WTC11 (cell line): ENCODE results near the gene GBA2. TPM values are rescaled to one million over a fixed set of nuclear protein-coding genes. Genes with fewer than 3 reads are reported as not detected.

Experiments used
- AR ChIP-seq: fragments of 250-450 bp; sonication (Bioruptor Pico); IDR thresholded peaks from 2 replicates; pipeline ENCODE4 v1.9.0; 2021; ENCODE audit warnings: mild to moderate bottlenecking
- CREB1 ChIP-seq: sonication (generic); formaldehyde crosslinking; IDR thresholded peaks from 2 replicates; pipeline ENCODE4 v1.8.0; 2023; ENCODE audit warnings: mild to moderate bottlenecking, missing genetic modification reagents
- FOXJ3 ChIP-seq: sonication (generic); formaldehyde crosslinking; IDR thresholded peaks from 2 replicates; pipeline ENCODE4 v1.9.0; 2021; ENCODE audit warnings: missing genetic modification reagents, mild to moderate bottlenecking, borderline replicate concordance
- FOXK1 ChIP-seq: sonication (generic); formaldehyde crosslinking; IDR thresholded peaks from 2 replicates; pipeline ENCODE4 v1.8.0; 2022; ENCODE audit warnings: mild to moderate bottlenecking, moderate library complexity, missing genetic modification reagents
- GABPB1 ChIP-seq: sonication (generic); formaldehyde crosslinking; IDR thresholded peaks from 2 replicates; pipeline ENCODE4 v1.8.1; 2023; ENCODE audit warnings: mild to moderate bottlenecking, missing genetic modification reagents
- HMGXB4 ChIP-seq: sonication (generic); formaldehyde crosslinking; IDR thresholded peaks from 2 replicates; pipeline ENCODE4 v1.8.1; 2023; ENCODE audit warnings: mild to moderate bottlenecking, moderate library complexity, missing genetic modification reagents
- NR1H2 ChIP-seq: sonication (generic); formaldehyde crosslinking; IDR thresholded peaks from 2 replicates; pipeline ENCODE4 v1.9.0; 2021; ENCODE audit warnings: mild to moderate bottlenecking, moderate library complexity, missing genetic modification reagents
- SMAD3 ChIP-seq: sonication (generic); formaldehyde crosslinking; IDR thresholded peaks from 2 replicates; pipeline ENCODE4 v1.8.0; 2022; ENCODE audit warnings: missing genetic modification reagents, mild to moderate bottlenecking, borderline replicate concordance
- TP53 ChIP-seq: sonication (generic); formaldehyde crosslinking; IDR thresholded peaks from 2 replicates; pipeline ENCODE4 v1.8.1; 2023; ENCODE audit warnings: mild to moderate bottlenecking, missing genetic modification reagents
- USF2 ChIP-seq: sonication (generic); formaldehyde crosslinking; IDR thresholded peaks from 2 replicates; pipeline ENCODE4 v1.8.1; 2023; ENCODE audit warnings: mild to moderate bottlenecking, missing genetic modification reagents, moderate library complexity
- ZBTB21 ChIP-seq: sonication (generic); formaldehyde crosslinking; IDR thresholded peaks from 2 replicates; pipeline ENCODE4 v1.8.1; 2023; ENCODE audit warnings: mild to moderate bottlenecking, missing genetic modification reagents, borderline replicate concordance
- ZNF219 ChIP-seq: sonication (generic); formaldehyde crosslinking; IDR thresholded peaks from 2 replicates; pipeline ENCODE4 v1.8.0; 2023; ENCODE audit warnings: missing genetic modification reagents, mild to moderate bottlenecking, borderline replicate concordance
- ZNF232 ChIP-seq: sonication (generic); formaldehyde crosslinking; IDR thresholded peaks from 2 replicates; pipeline ENCODE4 v1.8.0; 2022; ENCODE audit warnings: mild to moderate bottlenecking, missing genetic modification reagents
- ZNF281 ChIP-seq: sonication (generic); formaldehyde crosslinking; IDR thresholded peaks from 2 replicates; pipeline ENCODE4 v1.8.0; 2023; ENCODE audit warnings: mild to moderate bottlenecking, missing genetic modification reagents
- ZNF396 ChIP-seq: fragments of 250-450 bp; sonication (Bioruptor Pico); IDR thresholded peaks from 2 replicates; pipeline ENCODE4 v1.8.0; 2021; ENCODE audit warnings: mild to moderate bottlenecking, moderate library complexity, borderline replicate concordance
- ZNF671 ChIP-seq: fragments of 250-450 bp; sonication (Bioruptor Pico); IDR thresholded peaks from 2 replicates; pipeline ENCODE4 v1.8.0; 2021; ENCODE audit warnings: mild to moderate bottlenecking
- total RNA-seq: library from RNA; stranded (reverse); gene quantifications from 3 replicates; pipeline ENCODE4 v1.2.3, GENCODE V29; 2021
- TF ChIP-seq, protein P1 (sequence below): sonication (generic); formaldehyde crosslinking; IDR thresholded peaks from 2 replicates; pipeline ENCODE4 v1.8.1; 2022; ENCODE audit warnings: mild to moderate bottlenecking, moderate library complexity, missing genetic modification reagents
- TF ChIP-seq, protein P2 (sequence below): sonication (generic); formaldehyde crosslinking; IDR thresholded peaks from 2 replicates; pipeline ENCODE4 v1.8.0; 2022; ENCODE audit warnings: missing genetic modification reagents
- TF ChIP-seq, protein P3 (sequence below): sonication (generic); formaldehyde crosslinking; IDR thresholded peaks from 2 replicates; pipeline ENCODE4 v1.8.0; 2022; ENCODE audit warnings: mild to moderate bottlenecking, missing genetic modification reagents
- TF ChIP-seq, protein P4 (sequence below): sonication (generic); formaldehyde crosslinking; IDR thresholded peaks from 2 replicates; pipeline ENCODE4 v1.8.1; 2023; ENCODE audit warnings: mild to moderate bottlenecking, missing genetic modification reagents, borderline replicate concordance

GBA2 gene
- total RNA-seq, 1 experiment from 2014 or later: 104 TPM

DNA sequence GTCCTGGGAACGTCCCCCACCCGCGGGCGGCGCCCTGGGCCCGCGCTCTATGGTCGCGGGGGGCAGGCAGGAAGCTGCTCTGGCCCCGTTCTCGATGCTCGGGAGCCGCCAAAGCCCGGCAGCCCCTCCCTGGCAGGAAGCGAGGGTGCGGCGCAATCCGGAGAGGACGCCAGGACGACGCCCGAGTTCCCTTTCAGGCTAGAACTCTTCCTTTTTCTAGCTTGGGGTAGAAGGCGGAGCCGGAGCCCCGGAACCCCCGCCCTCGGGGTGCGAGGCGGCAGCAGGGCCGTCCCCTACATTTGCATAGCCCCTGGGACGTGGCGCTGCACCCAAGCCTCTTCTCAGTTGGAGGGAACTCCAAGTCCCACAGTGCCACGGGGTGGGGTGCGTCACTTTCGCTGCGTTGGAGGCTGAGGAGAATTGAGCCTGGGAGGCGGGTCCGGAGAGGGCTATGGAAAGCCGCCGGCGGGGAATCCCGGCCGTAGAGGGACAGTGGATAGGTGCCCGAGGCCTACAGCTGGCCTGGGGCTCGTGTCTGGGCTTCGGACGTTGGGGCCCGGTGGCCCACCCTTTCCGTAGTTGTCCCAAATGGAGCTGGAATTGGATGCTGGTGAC is 16.7 kb downstream of the GBA2 start, which contains the start of the genes CREB3 and TLN1 (continued):
- 0 out of 2 replicates have a peak, but pooled peaks have one; percentile 37 for TF ChIP-seq CREB1 (CRISPR knock-in tag)
- TF ChIP-seq, protein P1, sequence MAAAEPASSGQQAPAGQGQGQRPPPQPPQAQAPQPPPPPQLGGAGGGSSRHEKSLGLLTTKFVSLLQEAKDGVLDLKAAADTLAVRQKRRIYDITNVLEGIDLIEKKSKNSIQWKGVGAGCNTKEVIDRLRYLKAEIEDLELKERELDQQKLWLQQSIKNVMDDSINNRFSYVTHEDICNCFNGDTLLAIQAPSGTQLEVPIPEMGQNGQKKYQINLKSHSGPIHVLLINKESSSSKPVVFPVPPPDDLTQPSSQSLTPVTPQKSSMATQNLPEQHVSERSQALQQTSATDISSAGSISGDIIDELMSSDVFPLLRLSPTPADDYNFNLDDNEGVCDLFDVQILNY (CRISPR knock-in tag): peak; percentile 83
- peak; percentile 89 for TF ChIP-seq GABPB1
- TF ChIP-seq, protein P2, sequence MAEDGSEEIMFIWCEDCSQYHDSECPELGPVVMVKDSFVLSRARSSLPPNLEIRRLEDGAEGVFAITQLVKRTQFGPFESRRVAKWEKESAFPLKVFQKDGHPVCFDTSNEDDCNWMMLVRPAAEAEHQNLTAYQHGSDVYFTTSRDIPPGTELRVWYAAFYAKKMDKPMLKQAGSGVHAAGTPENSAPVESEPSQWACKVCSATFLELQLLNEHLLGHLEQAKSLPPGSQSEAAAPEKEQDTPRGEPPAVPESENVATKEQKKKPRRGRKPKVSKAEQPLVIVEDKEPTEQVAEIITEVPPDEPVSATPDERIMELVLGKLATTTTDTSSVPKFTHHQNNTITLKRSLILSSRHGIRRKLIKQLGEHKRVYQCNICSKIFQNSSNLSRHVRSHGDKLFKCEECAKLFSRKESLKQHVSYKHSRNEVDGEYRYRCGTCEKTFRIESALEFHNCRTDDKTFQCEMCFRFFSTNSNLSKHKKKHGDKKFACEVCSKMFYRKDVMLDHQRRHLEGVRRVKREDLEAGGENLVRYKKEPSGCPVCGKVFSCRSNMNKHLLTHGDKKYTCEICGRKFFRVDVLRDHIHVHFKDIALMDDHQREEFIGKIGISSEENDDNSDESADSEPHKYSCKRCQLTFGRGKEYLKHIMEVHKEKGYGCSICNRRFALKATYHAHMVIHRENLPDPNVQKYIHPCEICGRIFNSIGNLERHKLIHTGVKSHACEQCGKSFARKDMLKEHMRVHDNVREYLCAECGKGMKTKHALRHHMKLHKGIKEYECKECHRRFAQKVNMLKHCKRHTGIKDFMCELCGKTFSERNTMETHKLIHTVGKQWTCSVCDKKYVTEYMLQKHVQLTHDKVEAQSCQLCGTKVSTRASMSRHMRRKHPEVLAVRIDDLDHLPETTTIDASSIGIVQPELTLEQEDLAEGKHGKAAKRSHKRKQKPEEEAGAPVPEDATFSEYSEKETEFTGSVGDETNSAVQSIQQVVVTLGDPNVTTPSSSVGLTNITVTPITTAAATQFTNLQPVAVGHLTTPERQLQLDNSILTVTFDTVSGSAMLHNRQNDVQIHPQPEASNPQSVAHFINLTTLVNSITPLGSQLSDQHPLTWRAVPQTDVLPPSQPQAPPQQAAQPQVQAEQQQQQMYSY (CRISPR knock-in tag): peak; percentile 72
- no peak for TF ChIP-seq NR1H2 (CRISPR knock-in tag)
- TF ChIP-seq ZNF281 (CRISPR knock-in tag): no peak
- no peak for TF ChIP-seq ZNF219 (CRISPR knock-in tag)
- peak; percentile 96 for TF ChIP-seq HMGXB4 (CRISPR knock-in tag)
- TF ChIP-seq, protein P3, sequence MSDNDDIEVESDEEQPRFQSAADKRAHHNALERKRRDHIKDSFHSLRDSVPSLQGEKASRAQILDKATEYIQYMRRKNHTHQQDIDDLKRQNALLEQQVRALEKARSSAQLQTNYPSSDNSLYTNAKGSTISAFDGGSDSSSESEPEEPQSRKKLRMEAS (CRISPR knock-in tag): peak; percentile 58; the same call in 1 of the 2 replicates
- TF ChIP-seq ZNF396 (CRISPR knock-in tag): no peak
- no peak for TF ChIP-seq ZNF671
- TF ChIP-seq AR (CRISPR knock-in tag): no peak
- peak; percentile 89 for TF ChIP-seq FOXK1 (CRISPR knock-in tag)
- no peak for TF ChIP-seq SMAD3 (CRISPR knock-in tag)
- TF ChIP-seq, protein P4, sequence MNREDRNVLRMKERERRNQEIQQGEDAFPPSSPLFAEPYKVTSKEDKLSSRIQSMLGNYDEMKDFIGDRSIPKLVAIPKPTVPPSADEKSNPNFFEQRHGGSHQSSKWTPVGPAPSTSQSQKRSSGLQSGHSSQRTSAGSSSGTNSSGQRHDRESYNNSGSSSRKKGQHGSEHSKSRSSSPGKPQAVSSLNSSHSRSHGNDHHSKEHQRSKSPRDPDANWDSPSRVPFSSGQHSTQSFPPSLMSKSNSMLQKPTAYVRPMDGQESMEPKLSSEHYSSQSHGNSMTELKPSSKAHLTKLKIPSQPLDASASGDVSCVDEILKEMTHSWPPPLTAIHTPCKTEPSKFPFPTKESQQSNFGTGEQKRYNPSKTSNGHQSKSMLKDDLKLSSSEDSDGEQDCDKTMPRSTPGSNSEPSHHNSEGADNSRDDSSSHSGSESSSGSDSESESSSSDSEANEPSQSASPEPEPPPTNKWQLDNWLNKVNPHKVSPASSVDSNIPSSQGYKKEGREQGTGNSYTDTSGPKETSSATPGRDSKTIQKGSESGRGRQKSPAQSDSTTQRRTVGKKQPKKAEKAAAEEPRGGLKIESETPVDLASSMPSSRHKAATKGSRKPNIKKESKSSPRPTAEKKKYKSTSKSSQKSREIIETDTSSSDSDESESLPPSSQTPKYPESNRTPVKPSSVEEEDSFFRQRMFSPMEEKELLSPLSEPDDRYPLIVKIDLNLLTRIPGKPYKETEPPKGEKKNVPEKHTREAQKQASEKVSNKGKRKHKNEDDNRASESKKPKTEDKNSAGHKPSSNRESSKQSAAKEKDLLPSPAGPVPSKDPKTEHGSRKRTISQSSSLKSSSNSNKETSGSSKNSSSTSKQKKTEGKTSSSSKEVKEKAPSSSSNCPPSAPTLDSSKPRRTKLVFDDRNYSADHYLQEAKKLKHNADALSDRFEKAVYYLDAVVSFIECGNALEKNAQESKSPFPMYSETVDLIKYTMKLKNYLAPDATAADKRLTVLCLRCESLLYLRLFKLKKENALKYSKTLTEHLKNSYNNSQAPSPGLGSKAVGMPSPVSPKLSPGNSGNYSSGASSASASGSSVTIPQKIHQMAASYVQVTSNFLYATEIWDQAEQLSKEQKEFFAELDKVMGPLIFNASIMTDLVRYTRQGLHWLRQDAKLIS (CRISPR knock-in tag): 0 out of 2 replicates have a peak, but pooled peaks have one; percentile 41
- TF ChIP-seq ZNF232: 0 out of 2 replicates have a peak, but pooled peaks have one; percentile 39
- TF ChIP-seq USF2 (CRISPR knock-in tag): peak; percentile 9; the same call in 1 of the 2 replicates
- TF ChIP-seq FOXJ3: no peak
- TF ChIP-seq ZBTB21 (CRISPR knock-in tag): peak; percentile 57; the same call in 1 of the 2 replicates
- TF ChIP-seq TP53 (CRISPR knock-in tag): no peak
